Endothelial cell of umbilical vein (primary cell): ENCODE measurements around the gene FJX1. TPM values are rescaled to one million over a fixed set of nuclear protein-coding genes. Genes with fewer than 3 reads are reported as not detected.

Experiments used
- BruUV-seq: library from RNA; stranded (reverse); fragments of 400-500 nt; replicated peaks from 2 replicates; lab custom pipeline; 2021; lab: Mats Ljungman, UMichigan
- CTCF ChIA-PET: fragments of 300-600, 350-600 bp; sonication (Branson Sonifier 250); formaldehyde crosslinking; loops from one replicate; lab custom pipeline; 2021; ENCODE audit warnings: antibody characterized with exemption, inconsistent platforms; lab: Charles Lee
- POLR2A ChIA-PET: fragments of 300-600, 350-600 bp; sonication (Branson Sonifier 250); formaldehyde crosslinking; loops from one replicate; lab custom pipeline; 2021; ENCODE audit warnings: antibody characterized with exemption, inconsistent platforms; lab: Charles Lee
- DNase-seq: peaks from one replicate; pipeline ENCODE4 v3.0.0-alpha.2; 2011; ENCODE audit warnings: low read depth, low spot score
- FAIRE-seq: peaks from 2 replicates; lab custom pipeline; 2011; peaks lifted over from hg19 to GRCh38; lab: Jason Lieb, UNC
- H2AFZ ChIP-seq: 2 replicates; pipeline ENCODE4 v1.6.0; 2012; ENCODE audit warnings: low read depth, low read length, control low read depth, inconsistent platforms
- H3K27ac ChIP-seq: 2 replicates; pipeline ENCODE4 v1.5.1; 2011; ENCODE audit warnings: low read depth, mild to moderate bottlenecking, control low read depth, low read length, moderate library complexity; ENCODE audit not compliant: insufficient read depth
- H3K27me3 ChIP-seq, 2 experiments: 2 replicates each; pipeline versions ENCODE4 v1.6.0 to v1.6.1; 2011; ENCODE audit warnings: low read length in 2 of 2, mixed read lengths in 1 of 2; ENCODE audit not compliant: control insufficient read depth in 2 of 2, insufficient read depth in 2 of 2
- H3K36me3 ChIP-seq, 2 experiments: 2 replicates in 1 of 2; 3 replicates in 1 of 2; pipeline ENCODE4 v1.5.1; 2011; ENCODE audit warnings: low read length in 2 of 2, mild to moderate bottlenecking in 1 of 2, moderate library complexity in 1 of 2; ENCODE audit not compliant: control insufficient read depth in 2 of 2, insufficient read depth in 2 of 2; ENCODE audit errors: extremely low read depth in 1 of 2
- H3K4me1 ChIP-seq: 3 replicates; pipeline ENCODE4 v1.5.1; 2011; ENCODE audit warnings: mild to moderate bottlenecking, low read length; ENCODE audit not compliant: control insufficient read depth, insufficient read depth; ENCODE audit errors: extremely low read depth
- H3K4me2 ChIP-seq: 2 replicates; pipeline ENCODE4 v1.6.1; 2011; ENCODE audit warnings: low read length, control low read depth, mixed read lengths; ENCODE audit not compliant: insufficient read depth
- H3K4me3 ChIP-seq, 3 experiments: fragments of 200-600 bp in 1 of 3; sonication (generic), shearing (Covaris generic) in 1 of 3; replicated peaks in 1 of 3; 2 replicates each; pipeline ENCODE4 v1.5.1; 2011 to 2016; ENCODE audit warnings: control low read depth in 3 of 3, low read length in 3 of 3, mild to moderate bottlenecking in 2 of 3, inconsistent platforms in 1 of 3, low read depth in 1 of 3, moderate library complexity in 1 of 3; ENCODE audit not compliant: insufficient read depth in 1 of 3
- H3K79me2 ChIP-seq: 2 replicates; pipeline ENCODE4 v1.6.0; 2012; ENCODE audit warnings: low read length, inconsistent platforms; ENCODE audit not compliant: control insufficient read depth, insufficient read depth
- H3K9ac ChIP-seq: replicated peaks from 2 replicates; pipeline ENCODE3; 2011; ENCODE audit warnings: low read length, control low read depth; ENCODE audit not compliant: insufficient read depth; ENCODE audit errors: extremely low read depth
- H3K9me1 ChIP-seq: replicated peaks from 3 replicates; pipeline ENCODE4 v1.6.0; 2011; ENCODE audit warnings: mild to moderate bottlenecking, low read length; ENCODE audit not compliant: control insufficient read depth, insufficient read depth; ENCODE audit errors: extremely low read depth
- H3K9me3 ChIP-seq: replicated peaks from 2 replicates; pipeline ENCODE4 v1.5.1; 2012; ENCODE audit warnings: low read length, inconsistent platforms; ENCODE audit not compliant: control insufficient read depth, insufficient read depth
- H4K20me1 ChIP-seq: replicated peaks from 2 replicates; pipeline ENCODE3; 2011; ENCODE audit warnings: mild to moderate bottlenecking, low read length; ENCODE audit not compliant: control insufficient read depth, insufficient read depth; ENCODE audit errors: extremely low read depth
- EZH2 ChIP-seq: IDR thresholded peaks from 2 replicates; pipeline ENCODE4 v1.6.1; 2012; ENCODE audit warnings: borderline replicate concordance, low read depth, mild to moderate bottlenecking, moderate library complexity, low read length, inconsistent platforms; ENCODE audit not compliant: severe bottlenecking
- FOS ChIP-seq: IDR thresholded peaks from 2 replicates; pipeline ENCODE4 v1.6.1; 2011; ENCODE audit warnings: mild to moderate bottlenecking, low read length, moderate library complexity, borderline replicate concordance; ENCODE audit not compliant: insufficient read depth
- GATA2 ChIP-seq: IDR thresholded peaks from 2 replicates; pipeline ENCODE4 v1.7.0; 2011; ENCODE audit warnings: low read depth, mild to moderate bottlenecking, moderate library complexity, mixed read lengths, low read length; ENCODE audit not compliant: insufficient read length, insufficient read depth
- JUN ChIP-seq: IDR thresholded peaks from 2 replicates; pipeline ENCODE4 v1.6.1; 2011; ENCODE audit warnings: borderline replicate concordance, low read depth; ENCODE audit not compliant: insufficient read length, insufficient read depth
- MYC ChIP-seq: IDR thresholded peaks from one replicate; pipeline ENCODE4 v1.6.1; 2011; ENCODE audit warnings: mild to moderate bottlenecking, low read depth, low read length
- POLR2A ChIP-seq: IDR thresholded peaks from 2 replicates; pipeline ENCODE4 v1.6.1; 2012; ENCODE audit warnings: low read depth, mild to moderate bottlenecking, control low read depth, low read length
- POLR2AphosphoS5 ChIP-seq: IDR thresholded peaks from 2 replicates; pipeline ENCODE4 v1.6.1; 2012; ENCODE audit warnings: low read depth, mild to moderate bottlenecking, control low read depth, low read length, moderate library complexity; ENCODE audit not compliant: insufficient read depth
- dilution Hi-C: fragments of 300-500 bp; cut with MboI; formaldehyde crosslinking; loops from one replicate; pipeline ENCODE4 v1.15.0; 2019; ENCODE audit warnings: low sequenced_read_pairs; ENCODE audit not compliant: extremely low pct_ligation_motif_present
- intact Hi-C: fragments of 100-400 bp; cut with micrococcal nuclease; formaldehyde crosslinking; loops from one replicate; pipeline ENCODE4 v1.10.0; 2022
- polyA plus RNA-seq, 4 experiments: library from polyadenylated mRNA; depleted of rRNA in 3 of 4; stranded (reverse) in 3 of 4; unstranded in 1 of 4; fragments of >200 nt; gene quantifications; 2 replicates each; pipeline versions ENCODE4 v1.2.1 to v1.2.3, GENCODE V29; 2011 to 2012; ENCODE audit warnings: missing spikeins in 1 of 4
- total RNA-seq: library from RNA; stranded (reverse); gene quantifications from 2 replicates; pipeline ENCODE4 v1.2.3, GENCODE V29; 2021
- TF ChIP-seq, protein P1 (sequence below), 2 donors: IDR thresholded peaks; 1 replicate in 1 of 2; 2 replicates in 1 of 2; pipeline ENCODE4 v1.5.1; 2011; ENCODE audit warnings: low read length in 2 of 2, mild to moderate bottlenecking in 2 of 2, moderate library complexity in 2 of 2, control low read depth in 1 of 2, inconsistent platforms in 1 of 2, low read depth in 1 of 2; ENCODE audit not compliant: insufficient read depth in 1 of 2; ENCODE audit errors: extremely low read depth in 1 of 2
- TF ChIP-seq, protein P2 (sequence below): IDR thresholded peaks from 2 replicates; pipeline ENCODE4 v1.6.1; 2011; ENCODE audit not compliant: insufficient read depth, insufficient read length

The FJX1 gene
- total and polyA plus RNA-seq, 2 donors (not counting 3 experiments of a cell fraction or from before 2014, with no cell fraction given), result 9.2 to 26.6 TPM

DNA sequence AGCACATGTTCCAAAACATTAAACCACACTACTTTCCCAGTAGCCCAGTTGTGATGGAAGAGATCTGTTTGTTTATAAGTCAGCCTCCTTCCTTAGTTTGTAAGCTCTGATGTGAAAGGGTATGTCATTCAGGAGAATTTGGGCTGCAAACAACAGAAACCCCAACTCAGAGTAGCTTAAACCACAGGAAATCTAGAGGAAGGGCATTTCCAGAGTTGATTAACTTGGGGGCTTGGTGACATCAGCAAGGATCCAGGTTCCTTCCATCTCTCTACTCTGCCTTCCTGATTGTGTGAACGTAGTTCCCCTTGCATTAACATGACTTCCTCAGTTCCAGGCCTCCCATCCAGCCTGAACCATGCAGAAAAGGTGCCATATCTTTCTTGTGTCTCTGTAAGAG is 6.5 kb upstream of the FJX1 start:
- Histone ChIP-seq H3K4me1 (peaks cover 2% of the 10 kb centered on the region), H4K20me1 (no peaks in the 10 kb centered on the region), H3K36me3 (no peaks in the 10 kb centered on the region), H3K27me3 (peaks cover 22 to 54% of the 10 kb centered on the region in 2 experiments), H3K4me3 (no peak overlapping the region), H3K27ac (no peak overlapping the region), H2AFZ (no peak overlapping the region), H3K9ac (no peak overlapping the region), H3K9me1 (no peaks in the 10 kb centered on the region), H3K4me2 (no peak overlapping the region), H3K9me3 (no peaks in the 10 kb centered on the region), H3K79me2 (no peaks in the 10 kb centered on the region)
- TF ChIP-seq JUN (no peak), EZH2 (no peak), POLR2AphosphoS5 (no peak), GATA2 (no peak), MYC (no peak), FOS (no peak), POLR2A (no peak)
- TF ChIP-seq, protein P1, sequence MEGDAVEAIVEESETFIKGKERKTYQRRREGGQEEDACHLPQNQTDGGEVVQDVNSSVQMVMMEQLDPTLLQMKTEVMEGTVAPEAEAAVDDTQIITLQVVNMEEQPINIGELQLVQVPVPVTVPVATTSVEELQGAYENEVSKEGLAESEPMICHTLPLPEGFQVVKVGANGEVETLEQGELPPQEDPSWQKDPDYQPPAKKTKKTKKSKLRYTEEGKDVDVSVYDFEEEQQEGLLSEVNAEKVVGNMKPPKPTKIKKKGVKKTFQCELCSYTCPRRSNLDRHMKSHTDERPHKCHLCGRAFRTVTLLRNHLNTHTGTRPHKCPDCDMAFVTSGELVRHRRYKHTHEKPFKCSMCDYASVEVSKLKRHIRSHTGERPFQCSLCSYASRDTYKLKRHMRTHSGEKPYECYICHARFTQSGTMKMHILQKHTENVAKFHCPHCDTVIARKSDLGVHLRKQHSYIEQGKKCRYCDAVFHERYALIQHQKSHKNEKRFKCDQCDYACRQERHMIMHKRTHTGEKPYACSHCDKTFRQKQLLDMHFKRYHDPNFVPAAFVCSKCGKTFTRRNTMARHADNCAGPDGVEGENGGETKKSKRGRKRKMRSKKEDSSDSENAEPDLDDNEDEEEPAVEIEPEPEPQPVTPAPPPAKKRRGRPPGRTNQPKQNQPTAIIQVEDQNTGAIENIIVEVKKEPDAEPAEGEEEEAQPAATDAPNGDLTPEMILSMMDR (IDR thresholded peaks at IDR 0.05; ENCODE audit: extremely low read depth in 1 of 2, insufficient read depth in 1 of 2, low read depth in 1 of 2, low read length in 2 of 2), result no peak
- TF ChIP-seq, protein P2, sequence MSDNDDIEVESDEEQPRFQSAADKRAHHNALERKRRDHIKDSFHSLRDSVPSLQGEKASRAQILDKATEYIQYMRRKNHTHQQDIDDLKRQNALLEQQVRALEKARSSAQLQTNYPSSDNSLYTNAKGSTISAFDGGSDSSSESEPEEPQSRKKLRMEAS, result no peak
- no TSS peak for BruUV-seq
- ChIA-PET POLR2A (no interaction called here), CTCF (interaction anchor here (0.8 to 5.9 kb wide), 4 partner anchors 210 to 655 kb away, joined by 6 to 69 read pairs (median 10); no protein-coding TSS in a partner anchor)
- intact Hi-C loops, result no loop called here
- dilution Hi-C loops, result loop anchor here (25.0 kb wide), 1 partner anchor 651 kb away; no protein-coding TSS in a partner anchor
- DNase-seq (no peak), FAIRE-seq (no peak)
